Gastroesophageal sphincter (tissue), 4 donors: Measurements from ENCODE around the gene OTX1. TPM values are rescaled to one million over a fixed set of nuclear protein-coding genes. Genes with fewer than 3 reads are reported as not detected.

ENCODE experiments used
- ATAC-seq: fragments of 150-250 bp; one replicate; pipeline ENCODE4 v1.9.1; 2016; ENCODE audit warnings: mild to moderate bottlenecking, moderate library complexity
- H3K27ac ChIP-seq, 4 donors: fragments of 200-600 bp; sonication (generic) in 3 of 4; 1 replicate in 3 of 4; 2 replicates in 1 of 4; pipeline ENCODE4 v1.5.1; 2016 to 2019
- H3K27me3 ChIP-seq: fragments of 200-600 bp; sonication (generic); one replicate; pipeline ENCODE4 v1.5.1; 2019
- H3K36me3 ChIP-seq, 2 donors: fragments of 200-600 bp; sonication (generic); one replicate each; pipeline ENCODE4 v1.5.1; 2019; ENCODE audit warnings: control low read depth in 1 of 2
- H3K4me1 ChIP-seq, 3 donors: fragments of 200-600 bp; sonication (generic); 1 replicate in 2 of 3; 2 replicates in 1 of 3; pipeline ENCODE4 v1.5.1; 2016 to 2019; ENCODE audit warnings: control low read depth in 2 of 3
- H3K4me3 ChIP-seq, 2 donors: fragments of 200-600 bp; sonication (generic); one replicate each; pipeline ENCODE4 v1.5.1; 2019; ENCODE audit warnings: mild to moderate bottlenecking in 1 of 2, moderate library complexity in 1 of 2
- H3K9me3 ChIP-seq, 3 donors: fragments of 200-600 bp; sonication (generic); one replicate each; pipeline ENCODE4 v1.5.1; 2017 to 2019; ENCODE audit warnings: control low read depth in 2 of 3
- EP300 ChIP-seq: sonication (generic); formaldehyde crosslinking; IDR thresholded peaks from one replicate; pipeline ENCODE4 v1.6.1; 2017; ENCODE audit warnings: antibody characterized with exemption, mild to moderate bottlenecking
- POLR2A ChIP-seq, 2 donors: fragments of 450-650 bp; IDR thresholded peaks; one replicate each; pipeline ENCODE4 v1.6.1; 2017; ENCODE audit warnings: antibody characterized with exemption in 2 of 2, mild to moderate bottlenecking in 2 of 2, moderate library complexity in 1 of 2
- POLR2AphosphoS5 ChIP-seq: sonication (generic); formaldehyde crosslinking; IDR thresholded peaks from one replicate; pipeline ENCODE4 v1.6.1; 2017; ENCODE audit warnings: antibody characterized with exemption
- WGBS, 2 donors: methylation state at CpG; one replicate each; pipeline ENCODE4 v1.1.5; 2018; ENCODE audit warnings: low coverage in 1 of 2; 5-methylcytosine and 5-hydroxymethylcytosine counted together
- total RNA-seq, 4 donors: library from RNA; depleted of rRNA; stranded (reverse); fragments of >200 nt; gene quantifications; one replicate each; pipeline ENCODE4 v1.1.0, GENCODE V29; 2016
- TF ChIP-seq, protein P1 (sequence below), 4 experiments: fragments of 200-600 bp in 2 of 4; fragments of 450-650 bp in 2 of 4; sonication (generic) in 1 of 4; IDR thresholded peaks; one replicate each; pipeline ENCODE4 v1.5.1; 2017 to 2019; ENCODE audit warnings: antibody characterized with exemption in 4 of 4, mild to moderate bottlenecking in 2 of 4, moderate library complexity in 2 of 4

Gene OTX1
- total RNA-seq, 4 donors from 2014 or later: 0.62 TPM; not detected in 3

DNA sequence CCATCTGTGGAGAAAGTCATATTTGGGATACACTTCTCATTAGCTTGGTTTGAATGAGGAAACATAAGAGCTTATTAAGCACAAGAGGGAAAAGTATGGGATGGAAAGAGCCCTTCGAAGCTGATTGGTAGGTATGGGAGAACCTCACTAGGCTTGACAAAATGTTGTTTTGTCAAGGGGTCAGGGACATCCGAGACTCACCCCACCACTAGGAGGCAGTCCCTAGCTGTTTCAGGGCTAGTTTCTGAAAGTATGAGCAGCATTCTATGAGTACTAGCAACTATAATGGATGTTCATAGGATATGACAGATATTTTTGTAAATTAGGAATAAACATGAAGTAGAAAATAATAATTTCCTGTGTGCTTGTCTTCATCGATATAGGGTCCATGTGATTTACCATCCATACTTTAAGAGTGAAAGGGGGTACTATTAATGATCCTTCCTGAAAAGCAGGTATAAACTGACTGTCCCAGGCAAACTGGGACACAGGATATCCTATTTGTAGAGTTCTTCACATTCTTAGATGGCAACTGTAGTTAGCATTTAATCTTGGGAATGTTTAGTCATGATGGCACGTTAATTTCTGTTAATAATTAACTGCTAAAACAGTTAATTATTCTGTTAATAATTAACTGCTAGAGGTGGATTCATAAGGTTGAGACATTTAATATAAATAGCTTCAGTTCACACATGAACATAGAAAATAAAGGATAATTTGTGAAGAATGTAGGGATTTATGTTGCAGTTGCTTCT lies 28.4 kb downstream of the OTX1 start:
- H3K4me1 ChIP-seq: no peaks in the 10 kb centered on the region
- H3K27me3 ChIP-seq: peaks cover 44% of the 10 kb centered on the region
- no peak overlapping the region for H3K4me3 ChIP-seq
- WGBS, 2 donors: 63 to 95% methylated on average over 2 to 4 of the region's 4 CpGs
- TF ChIP-seq POLR2AphosphoS5: no peak
- TF ChIP-seq EP300: no peak
- TF ChIP-seq POLR2A (IDR thresholded peaks at IDR 0.05): no peak
- TF ChIP-seq, protein P1, sequence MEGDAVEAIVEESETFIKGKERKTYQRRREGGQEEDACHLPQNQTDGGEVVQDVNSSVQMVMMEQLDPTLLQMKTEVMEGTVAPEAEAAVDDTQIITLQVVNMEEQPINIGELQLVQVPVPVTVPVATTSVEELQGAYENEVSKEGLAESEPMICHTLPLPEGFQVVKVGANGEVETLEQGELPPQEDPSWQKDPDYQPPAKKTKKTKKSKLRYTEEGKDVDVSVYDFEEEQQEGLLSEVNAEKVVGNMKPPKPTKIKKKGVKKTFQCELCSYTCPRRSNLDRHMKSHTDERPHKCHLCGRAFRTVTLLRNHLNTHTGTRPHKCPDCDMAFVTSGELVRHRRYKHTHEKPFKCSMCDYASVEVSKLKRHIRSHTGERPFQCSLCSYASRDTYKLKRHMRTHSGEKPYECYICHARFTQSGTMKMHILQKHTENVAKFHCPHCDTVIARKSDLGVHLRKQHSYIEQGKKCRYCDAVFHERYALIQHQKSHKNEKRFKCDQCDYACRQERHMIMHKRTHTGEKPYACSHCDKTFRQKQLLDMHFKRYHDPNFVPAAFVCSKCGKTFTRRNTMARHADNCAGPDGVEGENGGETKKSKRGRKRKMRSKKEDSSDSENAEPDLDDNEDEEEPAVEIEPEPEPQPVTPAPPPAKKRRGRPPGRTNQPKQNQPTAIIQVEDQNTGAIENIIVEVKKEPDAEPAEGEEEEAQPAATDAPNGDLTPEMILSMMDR (IDR thresholded peaks at IDR 0.05): no peak
- H3K36me3 ChIP-seq: no peaks in the 10 kb centered on the region
- H3K9me3 ChIP-seq: no peaks in the 10 kb centered on the region
- H3K27ac ChIP-seq: no peak overlapping the region
- no peak for ATAC-seq

DNA sequence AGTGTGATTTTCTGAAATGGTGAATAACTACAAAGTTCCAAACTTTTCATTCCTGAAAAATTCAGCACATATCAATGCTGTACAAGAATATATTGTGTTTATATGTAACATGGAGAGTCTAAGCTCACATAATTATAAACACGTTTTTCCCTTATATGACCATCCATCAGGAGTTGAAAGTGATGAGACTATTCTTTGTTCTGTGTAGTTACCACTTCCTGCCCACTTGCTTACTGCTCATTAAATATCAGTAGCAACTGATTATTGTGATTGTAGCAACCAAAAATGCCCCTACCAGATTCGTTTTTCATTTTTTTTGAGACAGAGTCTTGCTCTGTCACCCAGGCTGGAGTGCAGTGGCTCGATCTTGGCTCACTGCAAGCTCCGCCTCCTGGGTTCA lies 30.8 kb downstream of the OTX1 start:
- no peak for ATAC-seq
- TF ChIP-seq EP300: no peak
- TF ChIP-seq, protein P1 (IDR thresholded peaks at IDR 0.05): no peak
- TF ChIP-seq POLR2A (IDR thresholded peaks at IDR 0.05): no peak
- TF ChIP-seq POLR2AphosphoS5: no peak
- no peaks in the 10 kb centered on the region for H3K36me3 ChIP-seq
- no peaks in the 10 kb centered on the region for H3K9me3 ChIP-seq
- no peaks in the 10 kb centered on the region for H3K4me1 ChIP-seq
- H3K27ac ChIP-seq: no peak overlapping the region
- whole genome bisulfite sequencing, 2 donors: 53 to 61% methylated on average over 3 to 4 of the region's 4 CpGs
- H3K4me3 ChIP-seq: no peak overlapping the region
- peaks cover 44% of the 10 kb centered on the region for H3K27me3 ChIP-seq

DNA sequence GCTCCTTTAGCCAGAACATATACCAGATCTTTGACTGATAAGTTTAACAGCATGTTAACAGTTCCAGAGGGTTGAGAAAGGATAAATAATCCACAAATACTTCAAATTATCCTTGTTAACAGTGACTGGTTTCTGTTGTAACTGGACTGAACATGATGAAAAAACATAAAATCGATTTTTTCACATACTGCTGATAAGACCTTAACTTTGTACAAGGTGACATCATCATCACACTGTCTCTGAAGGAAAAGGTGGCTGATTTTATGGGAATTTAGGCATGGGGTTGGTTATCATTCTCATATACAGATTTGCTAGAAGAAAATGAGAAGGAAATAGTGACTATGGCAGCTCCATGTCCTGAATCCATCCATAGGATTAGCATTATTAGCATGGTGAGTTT lies 36.1 kb downstream of the OTX1 start:
- 43 to 64% methylated on average over 1 of the region's 1 CpG for WGBS, 2 donors
- TF ChIP-seq EP300 (no peak), POLR2AphosphoS5 (no peak), POLR2A (IDR thresholded peaks at IDR 0.05) (no peak)
- TF ChIP-seq, protein P1 (IDR thresholded peaks at IDR 0.05): no peak
- no peaks in the 10 kb centered on the region for H3K9me3 ChIP-seq
- H3K36me3 ChIP-seq: no peaks in the 10 kb centered on the region
- no peaks in the 10 kb centered on the region for H3K4me1 ChIP-seq
- H3K4me3 ChIP-seq: no peak overlapping the region
- no peak overlapping the region for H3K27ac ChIP-seq
- ATAC-seq: no peak
- peaks cover 16% of the 10 kb centered on the region for H3K27me3 ChIP-seq

DNA sequence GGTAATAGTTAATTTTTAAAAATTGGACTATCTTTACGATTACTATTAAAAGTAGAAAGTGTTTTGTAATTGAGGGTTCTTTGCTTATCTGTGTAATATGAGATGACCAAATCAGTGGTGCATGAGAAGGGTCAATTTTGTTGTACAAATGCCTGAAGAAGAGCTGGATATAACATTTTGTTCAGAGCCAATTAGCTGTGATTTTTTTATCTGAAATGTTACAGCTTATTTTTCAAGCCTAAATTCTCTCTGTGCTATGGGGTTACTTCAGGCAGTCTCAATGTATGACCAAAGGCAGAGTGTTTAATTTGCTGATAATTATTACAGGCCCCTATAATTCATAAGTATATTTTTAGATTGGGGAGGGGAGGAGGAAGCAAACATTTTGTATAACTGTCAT lies 41.8 kb downstream of the OTX1 start:
- no peak for ATAC-seq
- WGBS, 2 donors: 78 to 100% methylated on average over 1 of the region's 1 CpG

More for the DNA sequence above, 41.8 kb downstream of the OTX1 start:
- Histone ChIP-seq H3K36me3 (no peaks in the 10 kb centered on the region), H3K27me3 (no peaks in the 10 kb centered on the region), H3K4me3 (no peak overlapping the region), H3K9me3 (no peaks in the 10 kb centered on the region), H3K27ac (no peak overlapping the region), H3K4me1 (no peaks in the 10 kb centered on the region)
- TF ChIP-seq POLR2AphosphoS5 (no peak), EP300 (no peak), POLR2A (IDR thresholded peaks at IDR 0.05) (no peak)
- TF ChIP-seq, protein P1 (IDR thresholded peaks at IDR 0.05): no peak
